ENCODE data around the gene NUP43. TPM values are rescaled to one million over a fixed set of nuclear protein-coding genes. Genes with fewer than 3 reads are reported as not detected.

Gene NUP43
- total and polyA plus RNA-seq, 2 donors from 2014 or later, result 9.9 to 36.1 TPM

DNA sequence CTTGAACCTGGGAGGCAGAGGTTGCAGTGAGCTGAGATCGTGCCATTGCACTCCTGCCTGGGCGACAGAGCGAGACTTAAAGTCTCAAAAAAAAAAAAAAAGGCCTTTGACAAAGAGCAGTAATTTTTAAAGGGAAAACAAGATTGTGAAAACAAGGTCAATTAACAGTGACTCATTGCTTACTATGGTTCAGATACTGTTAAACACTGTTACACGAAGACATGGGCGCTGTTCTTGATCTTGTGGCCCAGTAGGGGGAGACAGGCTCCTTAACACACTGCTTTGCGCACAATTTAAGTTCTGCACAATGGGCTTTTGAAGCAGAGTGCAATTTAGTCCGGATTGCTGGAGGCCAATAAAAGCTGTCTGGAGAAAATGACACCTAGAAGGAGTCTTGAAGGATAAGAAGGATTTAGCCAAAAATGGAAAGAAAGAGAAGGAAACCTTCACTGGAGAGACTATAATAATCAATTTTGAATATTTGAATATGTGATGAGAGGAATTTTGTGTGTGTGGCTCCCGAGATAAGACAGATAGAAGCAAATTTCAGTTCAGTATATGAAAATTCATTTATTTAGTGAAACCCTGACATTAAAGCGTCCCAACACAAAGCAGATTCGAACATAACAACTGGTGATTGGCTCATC lies 22.4 kb downstream of the NUP43 start:
- Histone ChIP-seq H3K27ac (ENCODE audit: low read depth in 2 of 2, low read length in 2 of 2) (no peak overlapping the region), H3K36me3 (ENCODE audit: control insufficient read depth in 2 of 3, insufficient read depth in 3 of 3, low read length in 3 of 3) (peaks cover 0 to 11% (median 2%) of the 10 kb centered on the region in 3 donors), H3K27me3 (ENCODE audit: control insufficient read depth, insufficient read depth, low read length) (no peaks in the 10 kb centered on the region), H3K9ac (ENCODE audit: low read length in 3 of 3) (no peak overlapping the region), H3K4me1 (ENCODE audit: control insufficient read depth in 2 of 3, insufficient read depth in 2 of 3, low read depth in 1 of 3, low read length in 3 of 3) (peaks cover 0 to 2% (median 0%) of the 10 kb centered on the region in 3 donors), H3K9me3 (ENCODE audit: control insufficient read depth in 2 of 3, insufficient read depth in 1 of 3, low read length in 3 of 3) (no peaks in the 10 kb centered on the region), H3K4me3 (ENCODE audit: low read length in 3 of 3) (no peak overlapping the region)
- TF ChIP-seq CTCF (IDR thresholded peaks at IDR 0.05; ENCODE audit: borderline replicate concordance, extremely low read depth, insufficient read depth), result peak; percentile 79
- FAIRE-seq, result no peak
- DNase-seq, result peak in 2 of 5 donors; percentile 41 to 58
- intact Hi-C loops (cut with DNase I), result no loop called here

- DNase-seq (no peak), FAIRE-seq (no peak)
- no peaks in the 10 kb centered on the region for H3K9me3 ChIP-seq (ENCODE audit: control insufficient read depth in 2 of 3, insufficient read depth in 1 of 3, low read length in 3 of 3)
- no peak overlapping the region for H3K9ac ChIP-seq (ENCODE audit: low read length in 3 of 3)
- H3K27ac ChIP-seq (ENCODE audit: low read depth in 2 of 2, low read length in 2 of 2), result no peak overlapping the region
- no peak for TF ChIP-seq CTCF (IDR thresholded peaks at IDR 0.05; ENCODE audit: borderline replicate concordance, extremely low read depth, insufficient read depth)
- H3K4me1 ChIP-seq (ENCODE audit: control insufficient read depth in 2 of 3, insufficient read depth in 2 of 3, low read depth in 1 of 3, low read length in 3 of 3), result no peaks in the 10 kb centered on the region
- H3K36me3 ChIP-seq (ENCODE audit: control insufficient read depth in 2 of 3, insufficient read depth in 3 of 3, low read length in 3 of 3), result peaks cover 0 to 7% (median 0%) of the 10 kb centered on the region in 3 donors
- no peak overlapping the region for H3K4me3 ChIP-seq (ENCODE audit: low read length in 3 of 3)
- no peaks in the 10 kb centered on the region for H3K27me3 ChIP-seq (ENCODE audit: control insufficient read depth, insufficient read depth, low read length)
- intact Hi-C loops (cut with DNase I), result no loop called here
Measured at GRCh38 chr6:149723262-149723661, 23.1 kb downstream of the NUP43 start.

- FAIRE-seq, result no peak
Measured at GRCh38 chr6:149719531-149719930, 26.8 kb downstream of the NUP43 start.

More at GRCh38 chr6:149719531-149719930, 26.8 kb downstream of the NUP43 start:
- H3K4me1 ChIP-seq (ENCODE audit: control insufficient read depth in 2 of 3, insufficient read depth in 2 of 3, low read depth in 1 of 3, low read length in 3 of 3), result peaks cover 3 to 5% (median 3%) of the 10 kb centered on the region in 3 donors
- intact Hi-C loops (cut with DNase I), result no loop called here
- H3K9ac ChIP-seq (ENCODE audit: low read length in 3 of 3), result no peak overlapping the region
- no peaks in the 10 kb centered on the region for H3K27me3 ChIP-seq (ENCODE audit: control insufficient read depth, insufficient read depth, low read length)
- no peak overlapping the region for H3K4me3 ChIP-seq (ENCODE audit: low read length in 3 of 3)
- H3K27ac ChIP-seq (ENCODE audit: low read depth in 2 of 2, low read length in 2 of 2), result no peak overlapping the region
- TF ChIP-seq CTCF (IDR thresholded peaks at IDR 0.05; ENCODE audit: borderline replicate concordance, extremely low read depth, insufficient read depth), result no peak
- no peak for DNase-seq
- H3K9me3 ChIP-seq (ENCODE audit: control insufficient read depth in 2 of 3, insufficient read depth in 1 of 3, low read length in 3 of 3), result no peaks in the 10 kb centered on the region
- H3K36me3 ChIP-seq (ENCODE audit: control insufficient read depth in 2 of 3, insufficient read depth in 3 of 3, low read length in 3 of 3), result no peaks in the 10 kb centered on the region
